Ascending aorta (tissue), 2 donors: ENCODE data around the gene FAM107B. TPM values are rescaled to one million over a fixed set of nuclear protein-coding genes. Genes with fewer than 3 reads are reported as not detected.

Source experiments
- DNase-seq, 2 donors: peaks; one replicate each; pipeline ENCODE4 v3.0.0-alpha.2; 2019; ENCODE audit warnings: low spot score in 2 of 2
- H3K27ac ChIP-seq, 2 donors: fragments of 200-600 bp; sonication (generic); one replicate each; pipeline ENCODE4 v1.5.1; 2016 to 2017; ENCODE audit warnings: mild to moderate bottlenecking in 1 of 2
- H3K27me3 ChIP-seq: fragments of 200-600 bp; sonication (generic); one replicate; pipeline ENCODE4 v1.5.1; 2017
- H3K36me3 ChIP-seq, 2 donors: fragments of 200-600 bp; sonication (generic); one replicate each; pipeline ENCODE4 v1.5.1; 2016
- H3K4me1 ChIP-seq, 2 donors: fragments of 200-600 bp; sonication (generic); one replicate each; pipeline ENCODE4 v1.5.1; 2016 to 2017; ENCODE audit warnings: mild to moderate bottlenecking in 1 of 2
- H3K4me3 ChIP-seq, 2 donors: fragments of 200-600 bp; sonication (generic); one replicate each; pipeline ENCODE4 v1.5.1; 2016 to 2017; ENCODE audit warnings: mild to moderate bottlenecking in 1 of 2
- H3K9me3 ChIP-seq, 2 donors: fragments of 200-600 bp; sonication (generic); one replicate each; pipeline ENCODE4 v1.5.1; 2016
- intact Hi-C: fragments of 100-400 bp; cut with DNase I; formaldehyde crosslinking; loops from one replicate; pipeline ENCODE4 v1.15.1; 2023
- total RNA-seq: library from RNA; depleted of rRNA; stranded (reverse); fragments of >200 nt; gene quantifications from one replicate; pipeline ENCODE4 v1.1.0, GENCODE V29; 2016
- TF ChIP-seq, protein P1 (sequence below), 3 experiments: fragments of 200-600 bp in 2 of 3; fragments of 450-650 bp in 1 of 3; sonication (generic) in 2 of 3; IDR thresholded peaks; one replicate each; pipeline ENCODE4 v1.5.1; 2016 to 2019; ENCODE audit warnings: antibody characterized with exemption in 3 of 3, mild to moderate bottlenecking in 1 of 3, moderate library complexity in 1 of 3

Gene FAM107B
- 3.7 TPM for total RNA-seq

GRCh38 chr10:14774797-14775196 lies at the start of gene FAM107B:
Gene FAM107B (minus strand): TSS chr10:14774897. CDS start chr10:14774663, 234 bp downstream.
- peaks cover 0 to 9% of the 10 kb centered on the region in 2 donors for H3K4me1 ChIP-seq
- H3K27ac ChIP-seq, result no peak within 1 kb of the TSS
- intact Hi-C loops, result no loop called here
- H3K27me3 ChIP-seq, result no peaks in the 10 kb centered on the region
- no peaks in the 10 kb centered on the region for H3K9me3 ChIP-seq
- H3K4me3 ChIP-seq, result no peak within 1 kb of the TSS
- no peaks in the 10 kb centered on the region for H3K36me3 ChIP-seq
- no peak for DNase-seq
- TF ChIP-seq, protein P1, sequence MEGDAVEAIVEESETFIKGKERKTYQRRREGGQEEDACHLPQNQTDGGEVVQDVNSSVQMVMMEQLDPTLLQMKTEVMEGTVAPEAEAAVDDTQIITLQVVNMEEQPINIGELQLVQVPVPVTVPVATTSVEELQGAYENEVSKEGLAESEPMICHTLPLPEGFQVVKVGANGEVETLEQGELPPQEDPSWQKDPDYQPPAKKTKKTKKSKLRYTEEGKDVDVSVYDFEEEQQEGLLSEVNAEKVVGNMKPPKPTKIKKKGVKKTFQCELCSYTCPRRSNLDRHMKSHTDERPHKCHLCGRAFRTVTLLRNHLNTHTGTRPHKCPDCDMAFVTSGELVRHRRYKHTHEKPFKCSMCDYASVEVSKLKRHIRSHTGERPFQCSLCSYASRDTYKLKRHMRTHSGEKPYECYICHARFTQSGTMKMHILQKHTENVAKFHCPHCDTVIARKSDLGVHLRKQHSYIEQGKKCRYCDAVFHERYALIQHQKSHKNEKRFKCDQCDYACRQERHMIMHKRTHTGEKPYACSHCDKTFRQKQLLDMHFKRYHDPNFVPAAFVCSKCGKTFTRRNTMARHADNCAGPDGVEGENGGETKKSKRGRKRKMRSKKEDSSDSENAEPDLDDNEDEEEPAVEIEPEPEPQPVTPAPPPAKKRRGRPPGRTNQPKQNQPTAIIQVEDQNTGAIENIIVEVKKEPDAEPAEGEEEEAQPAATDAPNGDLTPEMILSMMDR (IDR thresholded peaks at IDR 0.05), result no peak

DNA sequence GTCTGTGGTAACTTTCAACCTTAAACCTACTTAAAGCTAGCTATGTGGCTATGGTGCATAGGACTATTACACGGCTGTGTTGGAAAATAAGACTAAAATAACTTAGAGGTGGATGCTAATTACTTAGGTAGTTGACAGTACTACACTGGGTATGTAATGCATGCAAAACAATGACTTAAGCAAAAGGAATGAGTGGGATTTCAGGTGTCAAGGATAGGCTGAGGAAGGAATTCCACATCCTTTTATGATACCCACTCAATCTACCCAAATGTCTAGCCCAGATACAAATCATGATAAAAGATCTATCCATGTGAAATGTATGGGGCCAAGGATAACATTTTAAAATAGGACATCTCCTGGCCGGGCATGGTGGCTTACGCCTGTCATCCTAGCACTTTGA lies 49.3 kb upstream of the FAM107B start:
- TF ChIP-seq, protein P1 (IDR thresholded peaks at IDR 0.05), result no peak
- Histone ChIP-seq H3K4me3 (no peak overlapping the region), H3K27ac (no peak overlapping the region), H3K9me3 (no peaks in the 10 kb centered on the region), H3K4me1 (peaks cover 0 to 3% of the 10 kb centered on the region in 2 donors), H3K27me3 (no peaks in the 10 kb centered on the region), H3K36me3 (no peaks in the 10 kb centered on the region)
- intact Hi-C loops, result loop anchor here (1.0 to 5.0 kb wide), 3 partner anchors 72 to 325 kb away; no protein-coding TSS in a partner anchor
- no peak for DNase-seq

- intact Hi-C loops, result loop anchor here (1.0 to 5.0 kb wide), 3 partner anchors 71 to 324 kb away; no protein-coding TSS in a partner anchor
- H3K27me3 ChIP-seq, result no peaks in the 10 kb centered on the region
- DNase-seq, result no peak
- H3K4me3 ChIP-seq, result no peak overlapping the region
- no peaks in the 10 kb centered on the region for H3K9me3 ChIP-seq
- H3K27ac ChIP-seq, result no peak overlapping the region
- peaks cover 0 to 3% of the 10 kb centered on the region in 2 donors for H3K4me1 ChIP-seq
- TF ChIP-seq, protein P1 (IDR thresholded peaks at IDR 0.05), result peak; percentile 37 to 55 (median 49)
- no peaks in the 10 kb centered on the region for H3K36me3 ChIP-seq
Observed at GRCh38 chr10:14822879-14823755, 48.4 kb upstream of the FAM107B start.

DNA sequence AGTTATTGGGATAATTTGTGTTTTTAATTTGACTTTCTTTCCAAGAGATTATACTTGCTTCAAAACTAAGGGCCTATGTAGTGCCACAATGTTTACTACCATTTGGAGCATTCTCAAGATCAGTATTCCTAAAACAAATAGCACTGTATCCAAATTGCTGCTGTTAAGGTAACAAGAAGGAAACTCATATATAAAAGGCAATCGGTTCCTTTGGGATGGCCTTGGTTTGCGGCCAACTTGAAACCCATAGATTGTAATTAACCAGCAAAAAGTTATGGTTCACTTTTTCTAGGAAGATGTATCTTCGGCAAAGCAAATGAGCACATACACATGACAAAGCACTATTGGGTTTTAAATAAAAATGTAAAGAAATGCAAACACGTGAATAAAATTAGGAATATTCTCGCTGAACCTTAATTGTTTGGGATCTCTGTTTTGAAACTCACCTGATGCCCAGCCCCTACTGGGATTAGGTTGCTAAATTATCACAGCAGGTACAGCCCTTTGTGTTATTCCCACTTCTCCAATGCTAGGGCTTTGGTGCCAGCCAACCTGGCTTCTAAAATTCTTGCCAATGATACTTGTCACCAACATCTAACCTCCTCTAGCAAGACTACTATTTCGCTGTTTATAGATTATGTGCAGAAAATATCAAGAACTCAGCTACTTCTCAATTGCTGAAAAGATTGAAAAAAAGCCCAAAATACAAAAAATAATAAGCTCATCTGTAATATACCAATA lies 47.1 kb upstream of the FAM107B start:
- DNase-seq, result no peak
- Histone ChIP-seq H3K27me3 (no peaks in the 10 kb centered on the region), H3K36me3 (no peaks in the 10 kb centered on the region), H3K9me3 (no peaks in the 10 kb centered on the region), H3K27ac (no peak overlapping the region), H3K4me1 (peaks cover 0 to 3% of the 10 kb centered on the region in 2 donors), H3K4me3 (no peak overlapping the region)
- intact Hi-C loops, result loop anchor here (5.0 kb wide), 2 partner anchors 70 to 285 kb away; no protein-coding TSS in a partner anchor
- TF ChIP-seq, protein P1 (IDR thresholded peaks at IDR 0.05), result no peak

DNA sequence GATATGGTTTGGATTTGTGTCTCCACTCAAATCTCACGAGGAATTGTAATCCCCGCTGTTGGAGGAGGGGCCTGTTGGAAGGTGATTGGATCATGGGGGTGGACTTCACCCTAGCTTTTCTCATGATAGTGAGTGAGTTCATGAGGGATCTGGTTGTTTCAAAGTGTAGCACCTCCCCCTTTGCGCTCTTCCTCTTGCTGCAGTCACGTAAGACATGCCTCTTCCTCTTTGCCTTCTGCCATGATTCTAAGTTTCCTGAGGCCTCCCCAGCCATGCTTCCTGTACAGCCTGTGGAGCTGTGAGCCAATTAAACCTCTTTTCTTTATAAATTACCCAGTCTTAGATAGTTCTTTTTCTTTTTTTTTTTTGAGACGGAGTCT lies 46.1 kb upstream of the FAM107B start:
- Histone ChIP-seq H3K9me3 (no peaks in the 10 kb centered on the region), H3K4me3 (no peak overlapping the region), H3K27ac (no peak overlapping the region), H3K36me3 (no peaks in the 10 kb centered on the region), H3K27me3 (no peaks in the 10 kb centered on the region), H3K4me1 (peaks cover 0 to 3% of the 10 kb centered on the region in 2 donors)
- intact Hi-C loops, result loop anchor here (5.0 kb wide), 2 partner anchors 68 to 283 kb away; no protein-coding TSS in a partner anchor
- no peak for DNase-seq
- TF ChIP-seq, protein P1 (IDR thresholded peaks at IDR 0.05), result no peak
